DOHH2 (cell line): ENCODE data around the gene PSORS1C2.

Source experiments
- H3F3A ChIP-seq: fragments of 200-600 bp; sonication (generic), shearing (Covaris generic); 2 replicates; pipeline ENCODE4 v1.6.0; 2016; ENCODE audit warnings: antibody characterized with exemption, mild to moderate bottlenecking; ENCODE audit not compliant: control insufficient read depth, insufficient read depth
- H3K27ac ChIP-seq: fragments of 200-600 bp; sonication (generic); 2 replicates; pipeline ENCODE4 v1.5.1; 2014; ENCODE audit warnings: low read depth, mild to moderate bottlenecking, low read length, moderate library complexity
- H3K27me3 ChIP-seq: fragments of 200-600 bp; sonication (generic); 2 replicates; pipeline ENCODE4 v1.6.1; 2014; ENCODE audit warnings: mild to moderate bottlenecking, low read length, mixed read lengths; ENCODE audit not compliant: control insufficient read depth
- H3K36me3 ChIP-seq: fragments of 200-600 bp; sonication (generic); 2 replicates; pipeline ENCODE4 v1.6.1; 2014; ENCODE audit warnings: mild to moderate bottlenecking, low read length, moderate library complexity, mixed read lengths; ENCODE audit not compliant: control insufficient read depth
- H3K4me1 ChIP-seq: fragments of 200-600 bp; sonication (generic); 2 replicates; pipeline ENCODE4 v1.6.1; 2014; ENCODE audit warnings: mild to moderate bottlenecking, low read length, mixed read lengths; ENCODE audit not compliant: control insufficient read depth
- H3K4me2 ChIP-seq: fragments of 200-600 bp; sonication (generic); 2 replicates; pipeline ENCODE4 v1.6.0; 2014; ENCODE audit warnings: mild to moderate bottlenecking, low read length, moderate library complexity
- H3K4me3 ChIP-seq: fragments of 200-600 bp; sonication (generic); 2 replicates; pipeline ENCODE4 v1.5.1; 2014; ENCODE audit warnings: mild to moderate bottlenecking, low read length, mixed read lengths
- H3K79me2 ChIP-seq: fragments of 200-600 bp; sonication (generic); 2 replicates; pipeline ENCODE4 v1.6.1; 2014; ENCODE audit warnings: mild to moderate bottlenecking, low read length, mixed read lengths; ENCODE audit not compliant: control insufficient read depth
- H3K9me2 ChIP-seq: fragments of 200-600 bp; sonication (generic); replicated peaks from 2 replicates; pipeline ENCODE4 v1.6.1; 2014; ENCODE audit warnings: mild to moderate bottlenecking, low read length, mixed read lengths; ENCODE audit not compliant: control insufficient read depth
- H3K9me3 ChIP-seq: fragments of 200-600 bp; sonication (generic); 2 replicates; pipeline ENCODE4 v1.6.1; 2014; ENCODE audit warnings: antibody characterized with exemption, low read length, mixed read lengths; ENCODE audit not compliant: control insufficient read depth, insufficient read depth
- H4K20me1 ChIP-seq: fragments of 200-600 bp; sonication (generic); 2 replicates; pipeline ENCODE4 v1.6.0; 2014; ENCODE audit warnings: low read depth, mild to moderate bottlenecking, antibody characterized with exemption, low read length, moderate library complexity; ENCODE audit not compliant: control insufficient read depth, insufficient read depth
- EZH2phosphoT487 ChIP-seq: fragments of 200-600 bp; sonication (generic); IDR thresholded peaks from 2 replicates; pipeline ENCODE4 v1.6.1; 2017; ENCODE audit warnings: borderline replicate concordance, mild to moderate bottlenecking, antibody characterized with exemption, low read length, moderate library complexity, mixed read lengths
- TF ChIP-seq, protein P1 (sequence below): fragments of 200-600 bp; sonication (generic); IDR thresholded peaks from one replicate; pipeline ENCODE4 v1.5.1; 2014; ENCODE audit warnings: antibody characterized with exemption, mild to moderate bottlenecking, low read depth, low read length; ENCODE audit not compliant: poor library complexity, severe bottlenecking

The PSORS1C2 gene

DNA sequence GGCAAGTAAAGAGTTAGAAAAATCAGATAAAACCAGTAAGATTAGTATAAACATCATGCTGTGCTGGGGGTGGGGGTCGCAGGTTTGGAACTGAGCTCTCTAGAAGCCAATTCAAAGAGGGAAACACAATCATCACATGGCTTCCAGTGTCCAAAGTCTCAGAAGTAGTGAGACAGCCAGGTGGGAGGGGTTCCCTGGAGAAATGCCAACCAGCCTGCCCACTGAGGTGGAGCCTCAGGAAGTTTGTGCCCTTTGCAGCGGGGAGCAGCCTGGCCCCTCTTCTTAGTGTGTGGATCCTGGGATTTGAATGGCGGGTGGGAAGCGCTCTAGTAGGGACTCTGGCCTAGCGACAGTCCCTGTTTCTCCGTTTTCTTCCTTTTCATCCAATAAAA lies 47.9 kb downstream of the PSORS1C2 start:
- Histone ChIP-seq H4K20me1 (no peaks in the 10 kb centered on the region), H3K36me3 (no peaks in the 10 kb centered on the region), H3K27me3 (peaks cover 16% of the 10 kb centered on the region), H3K27ac (no peak overlapping the region), H3K9me3 (no peaks in the 10 kb centered on the region), H3K4me3 (no peak overlapping the region), H3F3A (no peaks in the 10 kb centered on the region), H3K4me1 (no peaks in the 10 kb centered on the region), H3K4me2 (no peak overlapping the region), H3K9me2 (no peaks in the 10 kb centered on the region), H3K79me2 (no peaks in the 10 kb centered on the region)
- no peak for TF ChIP-seq EZH2phosphoT487
- TF ChIP-seq, protein P1, sequence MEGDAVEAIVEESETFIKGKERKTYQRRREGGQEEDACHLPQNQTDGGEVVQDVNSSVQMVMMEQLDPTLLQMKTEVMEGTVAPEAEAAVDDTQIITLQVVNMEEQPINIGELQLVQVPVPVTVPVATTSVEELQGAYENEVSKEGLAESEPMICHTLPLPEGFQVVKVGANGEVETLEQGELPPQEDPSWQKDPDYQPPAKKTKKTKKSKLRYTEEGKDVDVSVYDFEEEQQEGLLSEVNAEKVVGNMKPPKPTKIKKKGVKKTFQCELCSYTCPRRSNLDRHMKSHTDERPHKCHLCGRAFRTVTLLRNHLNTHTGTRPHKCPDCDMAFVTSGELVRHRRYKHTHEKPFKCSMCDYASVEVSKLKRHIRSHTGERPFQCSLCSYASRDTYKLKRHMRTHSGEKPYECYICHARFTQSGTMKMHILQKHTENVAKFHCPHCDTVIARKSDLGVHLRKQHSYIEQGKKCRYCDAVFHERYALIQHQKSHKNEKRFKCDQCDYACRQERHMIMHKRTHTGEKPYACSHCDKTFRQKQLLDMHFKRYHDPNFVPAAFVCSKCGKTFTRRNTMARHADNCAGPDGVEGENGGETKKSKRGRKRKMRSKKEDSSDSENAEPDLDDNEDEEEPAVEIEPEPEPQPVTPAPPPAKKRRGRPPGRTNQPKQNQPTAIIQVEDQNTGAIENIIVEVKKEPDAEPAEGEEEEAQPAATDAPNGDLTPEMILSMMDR: no peak

DNA sequence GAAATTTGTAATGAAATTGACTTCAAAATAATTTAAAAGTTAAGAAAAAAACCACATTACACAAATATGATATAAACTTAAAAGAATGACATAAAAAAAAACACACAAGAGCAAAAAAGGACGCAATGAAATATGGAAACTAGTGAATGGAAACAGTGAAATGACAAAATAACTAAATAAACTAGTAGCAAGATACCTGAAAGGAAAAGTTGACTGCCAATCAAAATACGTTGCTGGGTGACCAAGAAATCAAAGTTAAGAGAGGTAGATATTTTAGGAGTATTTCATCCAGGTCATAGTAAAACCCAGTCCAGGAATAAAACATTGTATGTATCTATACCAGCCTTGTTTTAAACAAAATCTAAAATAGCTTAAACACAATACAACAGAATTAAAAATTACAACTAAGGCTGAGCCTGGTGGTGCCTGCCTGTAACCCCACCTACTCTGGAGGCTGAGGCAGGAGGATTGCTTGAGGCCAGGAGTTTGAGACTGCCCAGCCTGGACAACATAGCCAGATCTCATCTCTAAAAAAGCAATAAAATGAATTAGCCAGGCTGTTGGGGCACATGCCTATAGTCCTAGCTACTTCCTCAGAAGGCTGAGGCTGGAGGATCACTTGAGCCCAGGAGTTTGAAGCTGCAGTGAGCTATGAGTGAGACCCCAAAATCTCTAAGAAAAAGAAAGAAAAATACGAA lies 48.4 kb downstream of the PSORS1C2 start:
- H3K79me2 ChIP-seq: no peaks in the 10 kb centered on the region
- no peaks in the 10 kb centered on the region for H4K20me1 ChIP-seq
- H3K9me3 ChIP-seq: no peaks in the 10 kb centered on the region
- H3K4me1 ChIP-seq: no peaks in the 10 kb centered on the region
- TF ChIP-seq EZH2phosphoT487: no peak
- TF ChIP-seq, protein P1: no peak
- no peaks in the 10 kb centered on the region for H3K36me3 ChIP-seq
- H3K27me3 ChIP-seq: peaks cover 18% of the 10 kb centered on the region
- H3K4me3 ChIP-seq: no peak overlapping the region
- no peaks in the 10 kb centered on the region for H3K9me2 ChIP-seq
- H3F3A ChIP-seq: no peaks in the 10 kb centered on the region
- H3K27ac ChIP-seq: no peak overlapping the region
- no peak overlapping the region for H3K4me2 ChIP-seq
